ENCODE results near the gene TXLNA. TPM values are rescaled to one million over a fixed set of nuclear protein-coding genes. Genes with fewer than 3 reads are reported as not detected.
"Not testable (repeated sequence)": the region's sequence is repeated elsewhere in the genome, so short reads cannot be mapped to it uniquely, and the experiment has no call there.

Gene TXLNA
- total RNA-seq: 10 to 100 TPM; 34.5 to 54.0 (median 40.7) TPM

DNA sequence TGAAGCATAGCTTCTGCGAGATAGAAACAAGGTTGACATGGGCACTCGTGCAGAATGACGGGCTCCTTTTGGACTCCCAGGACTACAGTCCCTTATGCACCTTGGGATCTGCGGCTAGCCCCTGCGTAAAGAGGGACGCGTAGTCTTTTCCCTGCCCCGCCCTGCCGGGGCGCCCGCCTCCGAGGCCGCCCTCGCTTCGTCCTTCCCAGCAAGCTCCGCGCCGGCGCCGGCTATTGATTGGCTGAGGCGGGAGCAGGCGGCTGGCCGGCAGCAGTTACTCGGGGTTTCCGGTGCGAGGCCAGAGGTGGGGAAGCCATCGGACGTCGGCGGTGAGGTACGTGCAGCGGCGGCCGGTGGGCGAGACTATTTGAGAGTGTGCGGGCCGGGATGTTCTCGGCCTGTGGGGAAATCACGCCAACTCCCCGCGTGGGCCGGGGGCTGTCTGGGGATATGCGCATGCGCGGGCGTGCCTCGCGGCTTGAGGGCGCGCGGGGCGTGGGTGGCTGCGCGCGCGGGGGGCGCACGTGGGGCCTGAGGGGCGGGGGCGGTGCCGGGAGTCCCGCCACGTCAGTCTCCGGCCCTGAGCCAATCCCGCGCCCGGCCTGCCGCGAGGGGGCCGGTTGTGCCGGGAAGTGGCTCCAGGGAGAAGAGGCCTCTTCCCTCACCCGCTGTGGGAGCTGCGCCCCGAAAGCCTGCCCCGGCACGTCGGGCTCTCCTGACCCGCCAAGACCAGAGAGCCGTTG is at the start of gene TXLNA:
Gene TXLNA, plus strand, starts transcription at position 233 of the 743 bp plus-strand sequence. CDS start 671 bp downstream, outside the sequence.
- peaks cover 16 to 56% (median 44%) of the 10 kb centered on the region in 3 donors for H3K4me1 ChIP-seq
- peak; percentile 79 for DNase-seq
- peak within 1 kb of the TSS; percentile 45 to 81 (median 70) for H3K4me3 ChIP-seq
- no peaks in the 10 kb centered on the region for H3K27me3 ChIP-seq
- H3K36me3 ChIP-seq: peaks cover 1 to 42% (median 9%) of the 10 kb centered on the region in 3 donors
- TF ChIP-seq, protein P1, sequence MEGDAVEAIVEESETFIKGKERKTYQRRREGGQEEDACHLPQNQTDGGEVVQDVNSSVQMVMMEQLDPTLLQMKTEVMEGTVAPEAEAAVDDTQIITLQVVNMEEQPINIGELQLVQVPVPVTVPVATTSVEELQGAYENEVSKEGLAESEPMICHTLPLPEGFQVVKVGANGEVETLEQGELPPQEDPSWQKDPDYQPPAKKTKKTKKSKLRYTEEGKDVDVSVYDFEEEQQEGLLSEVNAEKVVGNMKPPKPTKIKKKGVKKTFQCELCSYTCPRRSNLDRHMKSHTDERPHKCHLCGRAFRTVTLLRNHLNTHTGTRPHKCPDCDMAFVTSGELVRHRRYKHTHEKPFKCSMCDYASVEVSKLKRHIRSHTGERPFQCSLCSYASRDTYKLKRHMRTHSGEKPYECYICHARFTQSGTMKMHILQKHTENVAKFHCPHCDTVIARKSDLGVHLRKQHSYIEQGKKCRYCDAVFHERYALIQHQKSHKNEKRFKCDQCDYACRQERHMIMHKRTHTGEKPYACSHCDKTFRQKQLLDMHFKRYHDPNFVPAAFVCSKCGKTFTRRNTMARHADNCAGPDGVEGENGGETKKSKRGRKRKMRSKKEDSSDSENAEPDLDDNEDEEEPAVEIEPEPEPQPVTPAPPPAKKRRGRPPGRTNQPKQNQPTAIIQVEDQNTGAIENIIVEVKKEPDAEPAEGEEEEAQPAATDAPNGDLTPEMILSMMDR (IDR thresholded peaks at IDR 0.05): peak in 2 of 6 experiments; percentile 1 to 5
- TF ChIP-seq POLR2A (IDR thresholded peaks at IDR 0.05): peak in 2 of 4 donors; percentile 50 to 57
- peak within 1 kb of the TSS; percentile 87 to 98 (median 96) for H3K27ac ChIP-seq
- WGBS, 2 donors: 0 to 3% methylated on average over 2 to 4 of the region's 79 CpGs
- intact Hi-C loops (cut with DNase I): no loop called here
- no peaks in the 10 kb centered on the region for H3K9me3 ChIP-seq

DNA sequence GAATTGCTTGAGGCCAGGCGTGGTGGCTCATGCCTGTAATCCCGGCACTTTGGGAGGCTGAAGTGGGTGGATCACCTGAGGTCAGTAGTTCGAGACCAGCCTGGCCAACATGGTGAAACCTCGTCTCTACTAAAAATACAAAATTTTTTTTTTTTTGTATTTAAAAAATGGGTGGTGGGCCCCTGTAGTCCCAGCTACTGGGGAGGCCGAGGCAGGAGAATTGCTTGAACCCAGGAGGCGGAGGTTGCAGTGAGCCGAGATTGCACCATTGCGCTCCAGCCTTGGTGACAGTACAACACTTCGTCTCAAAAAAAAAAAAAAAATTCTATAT is 45.6 kb upstream of the TXLNA start:
- H3K4me3 ChIP-seq; H3K27me3 ChIP-seq; intact Hi-C loops (cut with DNase I); DNase-seq; H3K9me3 ChIP-seq: not testable (repeated sequence)
- peaks cover 0 to 43% (median 7%) of the 10 kb centered on the region in 3 donors for H3K4me1 ChIP-seq
- WGBS, 2 donors: 85 to 88% methylated on average over 8 to 9 of the region's 9 CpGs
- H3K27ac ChIP-seq: peak overlapping the region; percentile 73 to 84 (median 80)
- peaks cover 0 to 21% (median 0%) of the 10 kb centered on the region in 3 donors for H3K36me3 ChIP-seq

DNA sequence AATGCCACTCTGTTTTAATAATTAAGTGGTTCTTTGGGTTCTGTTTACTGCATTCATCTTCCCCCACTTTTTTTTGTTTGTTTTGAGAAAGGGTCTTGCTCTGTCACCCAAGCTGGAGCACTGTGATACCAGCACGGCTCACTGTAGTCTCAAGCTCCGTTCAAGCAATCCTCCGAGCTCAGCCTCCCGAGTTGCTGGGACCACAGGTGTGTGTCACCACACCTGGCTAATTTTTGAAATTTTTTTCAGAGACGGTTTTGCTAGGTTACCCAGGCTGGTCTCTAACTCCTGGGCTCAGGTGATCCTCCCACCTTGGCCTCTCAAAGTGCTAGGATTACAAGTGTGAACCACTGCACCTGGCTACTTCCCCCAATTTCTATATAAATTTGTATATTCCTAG is 42.4 kb upstream of the TXLNA start:
- intact Hi-C loops (cut with DNase I): no loop called here
- DNase-seq: no peak
- H3K36me3 ChIP-seq: peaks cover 0 to 6% (median 0%) of the 10 kb centered on the region in 3 donors
- TF ChIP-seq POLR2A (IDR thresholded peaks at IDR 0.05): no peak
- TF ChIP-seq, protein P1 (IDR thresholded peaks at IDR 0.05): no peak
- H3K4me1 ChIP-seq: peaks cover 0 to 41% (median 11%) of the 10 kb centered on the region in 3 donors
- H3K27me3 ChIP-seq: no peaks in the 10 kb centered on the region
- no peak overlapping the region for H3K4me3 ChIP-seq
- H3K9me3 ChIP-seq: no peaks in the 10 kb centered on the region
- H3K27ac ChIP-seq: no peak overlapping the region
- WGBS, 2 donors: 93 to 98% methylated on average over 5 of the region's 5 CpGs

DNA sequence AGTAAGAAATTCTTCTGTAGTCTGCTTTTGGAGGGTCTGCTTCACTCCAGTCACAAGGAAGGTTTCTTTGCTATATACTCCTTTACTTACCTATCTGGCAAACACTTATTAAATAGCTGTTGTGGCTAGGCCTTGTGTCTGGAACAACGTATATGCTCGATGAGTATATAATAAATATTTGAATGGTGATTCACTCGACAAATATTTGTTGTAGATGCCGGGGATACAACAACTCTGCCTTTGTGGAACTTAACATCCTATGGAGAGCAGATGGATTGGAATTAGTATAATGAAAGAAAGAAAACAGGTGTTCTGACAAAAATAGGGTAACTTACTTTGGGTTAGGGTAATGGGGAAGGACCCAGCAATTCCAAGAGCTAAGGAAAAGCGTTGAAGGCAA is 40.5 kb upstream of the TXLNA start:
- no peak for DNase-seq
- 43 to 47% methylated on average over 5 of the region's 5 CpGs for WGBS, 2 donors
- no peak overlapping the region for H3K27ac ChIP-seq

DNA sequence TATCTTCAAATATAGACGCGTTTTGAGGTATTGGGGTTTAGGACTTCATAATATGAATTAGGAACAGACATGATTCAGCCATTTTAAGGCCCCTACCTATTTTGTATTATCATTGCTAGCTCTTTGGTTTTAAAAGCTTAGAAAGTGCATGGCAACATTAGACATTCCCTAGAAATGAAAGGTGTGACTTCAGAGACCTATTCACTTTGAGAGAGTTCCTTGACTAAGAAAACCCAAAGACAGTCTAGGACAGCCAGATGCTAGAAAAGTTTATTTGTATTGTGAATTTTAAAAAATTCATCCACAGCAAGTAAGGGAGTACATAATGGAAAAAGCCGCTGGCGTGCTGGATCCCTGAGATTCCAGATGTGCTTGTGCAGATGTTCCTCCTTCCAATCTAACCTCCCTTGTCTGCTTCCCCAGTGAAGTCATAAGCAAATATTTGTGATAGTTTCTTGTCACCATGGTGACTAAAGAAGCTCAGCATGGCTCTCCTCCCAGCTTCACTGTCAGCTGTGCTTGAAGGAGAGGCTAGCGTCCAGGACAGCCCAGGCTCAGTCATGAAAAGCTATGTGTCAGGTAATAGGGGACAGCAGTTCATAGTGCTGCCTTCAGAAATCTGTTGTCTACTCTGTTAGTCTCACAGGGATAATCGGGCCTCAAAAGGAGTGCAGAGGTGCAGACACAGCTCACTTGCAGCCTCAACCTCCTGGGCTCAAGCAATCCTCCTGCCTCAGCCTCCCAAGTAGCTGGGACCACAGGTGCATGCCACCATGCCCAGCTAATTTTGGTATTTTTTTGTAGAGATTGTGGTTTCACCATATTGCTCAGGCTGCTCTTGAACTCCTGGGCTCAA is 36.8 kb upstream of the TXLNA start:
- TF ChIP-seq, protein P1 (IDR thresholded peaks at IDR 0.05): no peak
- no peak for TF ChIP-seq POLR2A (IDR thresholded peaks at IDR 0.05)
- intact Hi-C loops (cut with DNase I): no loop called here
- Histone ChIP-seq H3K27me3 (no peaks in the 10 kb centered on the region), H3K4me3 (no peak overlapping the region), H3K4me1 (peaks cover 7 to 30% (median 11%) of the 10 kb centered on the region in 3 donors), H3K27ac (peak overlapping the region in 3 of 4 donors; percentile 32 to 51 (median 48)), H3K9me3 (peaks cover 0 to 5% (median 0%) of the 10 kb centered on the region in 3 donors), H3K36me3 (peaks cover 0 to 8% (median 0%) of the 10 kb centered on the region in 3 donors)
- WGBS, 2 donors: 52 to 68% methylated on average over 5 to 6 of the region's 6 CpGs
- DNase-seq: no peak

More for the DNA sequence above, 40.5 kb upstream of the TXLNA start:
- H3K36me3 ChIP-seq: peaks cover 0 to 6% (median 0%) of the 10 kb centered on the region in 3 donors
- H3K4me3 ChIP-seq: no peak overlapping the region
- H3K4me1 ChIP-seq: peaks cover 7 to 35% (median 11%) of the 10 kb centered on the region in 3 donors
- H3K27me3 ChIP-seq: no peaks in the 10 kb centered on the region
- TF ChIP-seq, protein P1 (IDR thresholded peaks at IDR 0.05): no peak
- no peak for TF ChIP-seq POLR2A (IDR thresholded peaks at IDR 0.05)
- intact Hi-C loops (cut with DNase I): no loop called here
- H3K9me3 ChIP-seq: no peaks in the 10 kb centered on the region

DNA sequence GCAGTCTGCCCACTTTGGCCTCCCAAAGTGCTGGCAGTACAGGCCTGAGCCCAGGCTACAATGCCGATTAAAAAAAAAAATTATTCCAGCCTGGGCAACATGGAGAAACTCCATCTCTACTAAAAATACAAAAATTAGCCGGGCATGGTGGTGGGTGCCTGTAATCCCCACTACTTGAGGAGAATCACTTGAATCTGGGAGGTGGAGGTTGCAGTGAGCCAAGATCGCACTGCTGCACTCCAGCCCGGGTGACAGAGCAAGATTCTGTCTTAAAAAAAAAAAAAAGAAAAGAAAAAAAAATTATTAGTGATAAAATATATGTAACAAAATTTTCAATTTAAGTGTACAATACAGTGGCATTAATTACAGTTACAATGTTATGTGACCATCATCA is 36.2 kb upstream of the TXLNA start:
- intact Hi-C loops (cut with DNase I): not testable (repeated sequence)
- WGBS, 2 donors: 68 to 79% methylated on average over 4 of the region's 4 CpGs
- peak overlapping the region in 2 of 4 donors; percentile 32 to 51 for H3K27ac ChIP-seq

More for the DNA sequence above, 36.2 kb upstream of the TXLNA start:
- not testable (repeated sequence) for H3K27me3 ChIP-seq, H3K9me3 ChIP-seq, DNase-seq, H3K4me3 ChIP-seq
- H3K36me3 ChIP-seq: peaks cover 0 to 15% (median 0%) of the 10 kb centered on the region in 3 donors
- peaks cover 7 to 30% (median 11%) of the 10 kb centered on the region in 3 donors for H3K4me1 ChIP-seq

Measured in esophagus squamous epithelium (tissue), 5 donors.